HG02852 (cell line): ENCODE results near the gene BNIP1.
A peak's percentile ranks its signal among the peaks of the same experiment; 100 is the strongest.
"Not testable (repeated sequence)": the region's sequence is repeated elsewhere in the genome, so short reads cannot be mapped to it uniquely, and the experiment has no call there.

ENCODE experiments used
- ATAC-seq: cut with Tn5 transposase; IDR thresholded peaks from one replicate; pipeline ENCODE4 v1.9.1; 2021; ENCODE audit warnings: mild to moderate bottlenecking, moderate library complexity; ENCODE audit not compliant: unreplicated experiment

The BNIP1 gene, protein sequence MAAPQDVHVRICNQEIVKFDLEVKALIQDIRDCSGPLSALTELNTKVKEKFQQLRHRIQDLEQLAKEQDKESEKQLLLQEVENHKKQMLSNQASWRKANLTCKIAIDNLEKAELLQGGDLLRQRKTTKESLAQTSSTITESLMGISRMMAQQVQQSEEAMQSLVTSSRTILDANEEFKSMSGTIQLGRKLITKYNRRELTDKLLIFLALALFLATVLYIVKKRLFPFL

DNA sequence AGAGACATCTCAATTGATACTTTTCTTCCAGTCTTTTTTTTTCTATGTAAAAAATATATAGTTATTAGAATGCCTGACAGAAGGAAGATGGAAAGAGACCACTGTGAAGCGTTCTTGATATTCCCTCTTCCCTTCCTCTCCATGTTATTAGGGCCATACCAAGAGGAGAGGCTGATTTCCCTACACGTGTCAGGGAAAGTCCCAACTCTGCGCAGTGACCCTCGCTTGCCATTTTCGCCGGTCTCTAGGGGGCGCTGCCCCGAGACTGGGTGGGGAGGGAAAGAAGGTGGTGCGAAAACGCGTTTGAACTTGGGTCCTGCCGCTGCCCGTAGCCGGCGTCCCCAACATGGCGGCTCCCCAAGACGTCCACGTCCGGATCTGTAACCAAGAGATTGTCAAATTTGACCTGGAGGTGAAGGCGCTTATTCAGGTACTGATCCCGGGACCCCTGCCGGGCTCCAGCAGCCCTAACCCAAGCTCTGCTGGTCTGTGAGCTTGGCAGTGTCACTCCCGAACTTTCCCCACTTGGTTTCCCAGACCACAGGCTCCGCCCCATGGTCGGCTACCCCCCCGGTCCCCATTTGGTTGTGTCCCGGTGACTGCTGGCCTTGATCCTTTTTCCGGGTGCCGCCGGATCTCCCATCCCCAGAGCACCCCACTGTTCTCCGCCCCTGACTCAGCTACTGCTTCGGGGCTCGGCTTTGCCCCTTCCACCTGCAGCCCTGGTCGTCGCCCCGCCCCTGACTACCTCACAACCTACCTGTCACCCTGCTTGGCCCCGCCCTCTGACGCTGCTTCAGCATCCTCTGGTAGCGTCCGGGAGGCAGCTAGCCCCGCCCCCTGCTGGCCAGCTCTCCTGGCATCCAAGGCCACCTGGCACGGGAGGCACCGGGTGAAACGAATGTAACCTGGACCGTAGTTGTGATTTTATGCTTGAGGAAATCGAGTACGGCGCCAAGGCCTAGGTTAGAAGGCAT lies at the start of gene BNIP1:
Gene BNIP1 (plus strand): TSS at position 332 of the 977 bp plus-strand sequence. CDS start 15 bp downstream, at position 347.
- peak; percentile 91 for ATAC-seq

DNA sequence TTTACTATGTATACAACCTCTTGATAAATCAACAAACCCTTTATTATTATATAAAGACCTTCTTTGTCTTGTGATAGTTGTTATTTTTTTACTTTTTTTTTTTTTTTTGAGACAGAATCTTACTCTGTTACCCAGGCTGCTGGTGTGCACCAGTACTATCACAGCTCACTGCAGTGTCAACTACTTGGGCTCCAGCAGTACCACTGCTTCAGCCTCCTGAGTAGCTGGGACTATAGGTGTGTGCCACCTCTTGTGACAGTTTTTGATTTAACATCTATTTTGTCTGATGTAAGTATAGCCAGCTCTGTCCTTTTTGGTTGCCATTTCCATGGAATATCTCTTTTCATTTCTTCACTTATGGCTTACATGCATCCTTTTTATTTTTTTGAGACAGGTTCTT lies 45.5 kb upstream of the BNIP1 start:
- no peak for ATAC-seq

DNA sequence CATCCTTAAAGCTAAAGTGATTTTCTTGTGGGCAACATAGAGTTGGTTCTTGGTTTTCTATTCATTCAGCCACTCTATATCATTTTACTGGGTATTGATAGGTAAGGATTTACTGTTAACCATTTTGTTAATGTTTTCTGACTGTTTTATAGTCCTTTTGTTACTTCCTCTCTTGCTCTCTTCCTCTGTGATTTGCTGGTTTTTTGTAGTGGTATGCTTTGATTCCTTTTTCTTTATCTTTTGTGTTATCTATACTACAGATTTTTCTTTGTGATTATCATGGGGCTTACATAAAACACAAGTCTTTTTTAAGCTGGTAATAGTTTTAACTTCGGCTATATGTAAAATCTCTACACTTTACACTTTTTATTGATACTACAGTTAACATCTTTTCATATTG lies 44.9 kb upstream of the BNIP1 start:
- no peak for ATAC-seq

DNA sequence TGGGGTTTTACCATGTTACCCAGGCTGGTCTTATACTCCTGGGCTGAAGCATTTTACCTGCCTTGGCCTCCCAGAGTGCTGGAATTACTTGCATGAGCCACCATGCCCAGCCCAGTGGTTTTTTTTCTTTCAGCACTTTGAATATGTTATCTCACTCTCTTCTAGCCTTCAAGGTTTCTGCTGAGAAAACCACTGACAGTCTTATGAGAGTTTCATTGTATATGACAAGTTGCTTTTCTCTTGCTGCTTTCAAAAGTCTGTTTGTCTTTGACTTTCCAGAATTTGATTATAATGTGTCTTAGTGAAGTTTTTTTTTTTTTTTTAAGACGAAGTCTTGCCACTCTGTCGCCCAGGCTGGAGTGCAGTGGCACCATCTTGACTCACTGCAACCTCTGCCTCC lies 43.1 kb upstream of the BNIP1 start:
- ATAC-seq, result no peak

DNA sequence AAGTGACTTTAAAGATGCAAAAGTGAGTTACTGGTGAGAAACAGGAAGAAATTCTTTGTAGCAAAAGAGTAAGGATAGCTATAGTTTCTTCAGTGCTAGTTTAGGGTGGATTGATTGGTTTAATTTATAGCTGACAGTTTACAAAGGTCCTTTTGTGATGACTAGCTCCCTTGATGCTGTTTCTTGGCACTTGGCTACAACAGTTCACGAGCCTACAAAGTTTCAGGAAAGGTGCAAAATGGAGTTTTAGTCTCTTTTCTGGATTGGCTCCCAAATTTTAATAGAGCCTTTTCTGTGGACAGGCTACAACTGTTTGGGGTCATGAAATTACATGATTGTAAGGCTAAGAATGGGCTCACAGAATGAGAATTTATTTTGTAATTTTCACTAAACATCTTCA lies 40.9 kb upstream of the BNIP1 start:
- no peak for ATAC-seq

DNA sequence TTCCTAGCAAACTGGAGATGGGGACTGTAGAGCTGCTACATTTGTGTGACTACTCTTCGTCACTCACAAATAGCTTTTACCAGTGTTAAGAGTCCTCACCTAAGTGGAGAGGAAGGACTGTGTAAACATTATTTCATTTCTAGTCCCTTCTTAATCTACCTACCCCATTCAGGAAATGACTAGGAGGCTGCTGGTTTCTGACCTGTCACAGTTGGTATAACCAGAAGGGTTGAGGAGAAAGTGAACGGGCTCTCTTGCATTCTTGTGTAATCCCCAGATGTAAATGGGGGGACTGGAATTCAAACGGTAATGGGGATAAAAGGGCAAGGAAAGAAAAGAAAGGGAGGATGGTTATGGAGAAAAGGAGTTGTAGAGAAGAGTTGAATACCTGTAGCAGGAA lies 35.4 kb upstream of the BNIP1 start:
- ATAC-seq, result no peak

DNA sequence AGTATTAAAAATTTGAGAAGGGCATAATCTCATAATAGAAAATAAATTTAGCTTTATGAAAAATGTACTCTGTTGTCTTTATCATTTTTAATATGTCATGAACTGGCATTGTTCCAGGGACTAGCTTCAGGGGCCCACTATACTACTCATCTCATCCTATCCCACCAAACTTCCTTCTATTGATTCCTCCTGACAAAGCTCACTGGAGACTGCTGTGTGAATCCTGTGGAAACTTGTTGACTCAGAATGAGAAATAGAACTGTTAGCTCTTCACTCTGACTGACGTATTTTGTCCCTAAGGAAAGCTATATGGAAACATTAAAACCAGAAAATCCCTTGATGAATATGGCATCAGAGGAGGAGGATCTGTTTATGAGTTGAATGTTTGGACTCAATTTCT lies 29.8 kb upstream of the BNIP1 start:
- no peak for ATAC-seq

DNA sequence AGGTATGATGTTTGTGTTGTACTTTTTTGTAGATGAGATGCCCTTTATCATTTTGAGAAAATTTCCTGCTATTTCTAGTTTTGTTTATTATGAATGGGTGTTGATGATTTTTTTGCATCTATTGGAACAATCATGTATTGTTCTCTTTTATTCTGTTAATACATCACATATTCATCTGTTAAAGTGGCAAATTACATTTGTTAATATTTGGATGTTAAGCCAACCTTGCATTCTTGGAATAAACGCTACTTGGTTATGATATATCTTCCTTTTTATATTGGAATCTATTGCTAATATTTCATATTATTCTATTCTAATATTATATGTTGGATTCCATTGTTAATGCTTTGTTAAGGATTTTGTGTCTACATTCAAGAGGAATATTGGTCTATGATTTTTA lies 24.6 kb upstream of the BNIP1 start:
- no peak for ATAC-seq

DNA sequence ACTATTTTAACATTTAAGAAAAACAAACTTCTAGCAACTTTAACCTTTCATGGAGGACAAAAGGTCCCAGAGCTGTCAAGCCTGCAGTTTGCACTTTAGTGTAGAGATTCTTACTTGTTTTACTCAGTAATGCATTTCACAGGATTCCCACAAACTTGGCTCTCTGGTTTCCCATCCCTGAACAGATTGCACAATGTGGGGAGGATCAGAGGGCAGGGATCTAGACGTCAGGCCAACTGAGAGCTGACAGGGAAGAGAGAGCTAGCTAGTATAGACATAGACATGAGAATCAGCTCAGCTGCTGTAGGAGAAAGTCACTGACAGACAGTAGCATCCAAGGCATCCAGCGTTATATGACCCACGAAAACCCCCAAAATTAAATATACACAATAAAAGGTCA lies 20.9 kb upstream of the BNIP1 start:
- no peak for ATAC-seq

DNA sequence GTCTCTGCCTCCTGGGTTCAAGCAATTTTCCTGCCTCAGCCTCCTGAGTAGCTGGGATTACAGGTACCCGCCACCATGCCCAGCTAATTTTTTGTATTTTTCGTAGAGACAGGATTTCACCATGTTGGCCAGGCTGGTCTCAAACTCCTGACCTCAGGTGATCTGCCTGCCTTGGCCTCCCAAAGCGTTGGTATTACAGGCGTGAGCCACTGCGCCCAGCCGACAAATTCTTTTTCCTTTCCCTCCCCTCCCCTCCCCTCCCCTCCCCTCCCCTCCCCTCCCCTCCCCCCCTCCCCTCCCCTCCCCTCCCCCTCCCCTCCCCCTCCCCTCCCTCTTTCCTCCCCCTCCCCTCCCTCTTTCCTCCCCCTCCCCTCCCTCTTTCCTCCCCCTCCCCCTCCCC lies 12.2 kb upstream of the BNIP1 start:
- not testable (repeated sequence) for ATAC-seq

DNA sequence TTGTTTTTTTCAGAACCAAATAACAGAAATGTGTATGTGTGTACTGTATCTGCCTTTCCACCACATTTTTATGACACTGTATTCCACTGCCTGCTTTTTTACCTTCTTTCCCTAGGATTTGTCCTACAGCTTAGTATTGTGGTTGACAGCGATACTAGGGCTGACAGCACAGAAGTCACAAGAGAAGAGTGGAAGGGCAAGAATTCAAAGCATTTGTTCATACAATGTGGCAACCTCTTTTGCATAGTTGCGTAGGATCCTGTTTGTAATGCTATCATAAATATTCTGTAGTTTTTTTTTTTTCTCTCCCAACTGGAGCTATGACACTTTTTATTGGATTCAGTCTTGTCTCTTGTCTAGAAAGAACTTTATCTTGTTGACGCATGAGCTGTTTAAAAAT lies 5.6 kb upstream of the BNIP1 start:
- no peak for ATAC-seq

DNA sequence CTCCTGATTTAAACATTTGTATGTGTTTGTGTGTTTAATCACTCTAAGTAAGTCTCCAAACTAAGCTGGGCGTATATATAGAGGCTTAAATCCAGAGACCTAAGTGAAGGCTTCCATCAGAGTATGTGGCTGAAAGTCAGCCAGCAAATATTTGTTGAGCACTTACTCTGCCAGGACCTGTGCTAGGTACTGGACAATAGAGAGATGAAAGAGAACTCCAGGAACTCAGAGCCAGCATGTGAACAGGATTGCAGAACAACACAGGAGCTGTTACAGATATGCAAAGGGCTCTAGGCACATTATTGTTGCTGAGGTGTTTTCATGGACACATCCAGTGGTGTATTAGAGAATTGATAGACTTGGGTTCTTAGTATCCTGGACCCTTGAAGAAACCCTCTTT lies 4.7 kb upstream of the BNIP1 start:
- no peak for ATAC-seq

DNA sequence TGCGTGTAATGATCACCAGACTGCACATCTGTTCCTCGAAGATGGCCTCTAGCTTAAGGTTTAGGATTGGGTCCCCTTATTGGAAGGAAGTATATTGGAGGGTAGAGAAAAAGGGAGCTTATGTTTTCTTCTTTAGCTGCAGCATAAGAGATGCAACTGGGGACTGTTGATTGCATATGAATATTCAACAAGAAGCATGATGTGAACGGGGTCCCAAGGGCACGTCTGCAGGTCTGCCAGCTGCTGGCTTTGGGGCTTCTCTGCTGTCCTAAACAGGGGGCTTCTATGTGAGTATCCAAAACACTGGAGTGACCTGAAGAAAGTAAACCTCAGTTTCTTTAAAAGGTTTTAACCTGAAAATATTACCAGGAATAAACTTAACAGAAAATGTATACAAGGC lies 3.6 kb upstream of the BNIP1 start:
- no peak for ATAC-seq

DNA sequence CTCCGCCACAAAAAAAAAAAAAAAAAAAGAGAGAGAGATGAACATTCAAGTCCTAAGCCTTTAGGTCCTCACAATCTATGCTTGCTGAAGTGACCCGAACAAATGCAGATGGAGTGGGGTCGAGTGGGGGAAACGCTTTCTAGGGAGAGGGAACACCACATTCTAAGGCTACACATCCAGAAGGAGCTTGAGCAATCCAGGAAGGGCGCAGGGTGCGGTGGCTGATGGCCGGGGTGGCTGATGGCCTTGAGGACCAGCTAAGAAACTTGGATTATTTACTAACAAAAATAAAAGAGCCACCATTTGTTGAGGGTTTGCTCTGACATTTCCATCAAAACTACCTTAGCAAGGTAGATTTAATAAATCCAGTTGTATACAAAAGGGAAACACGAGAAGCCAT lies 764 bp upstream of the BNIP1 start:
- ATAC-seq, result no peak

DNA sequence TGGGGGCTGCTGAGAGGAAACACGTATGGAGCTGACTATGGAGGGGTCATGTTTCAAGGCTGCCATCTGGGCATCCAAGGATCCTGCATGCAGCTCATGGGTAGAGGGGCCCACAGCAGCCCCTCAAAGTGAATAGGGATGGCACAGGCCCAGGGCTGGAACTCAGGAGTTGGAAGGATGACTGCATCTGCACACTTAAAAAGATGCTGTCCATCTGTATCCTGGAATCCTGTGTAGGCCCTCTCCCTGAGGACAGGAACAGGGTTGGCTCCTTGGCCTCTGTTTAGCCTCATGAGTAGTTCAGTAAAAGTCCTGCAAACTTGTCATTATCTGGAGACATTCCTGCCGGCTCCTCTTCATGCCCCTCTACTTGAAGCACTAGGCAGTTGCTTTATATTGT lies 4.0 kb downstream of the BNIP1 start:
- ATAC-seq, result no peak

DNA sequence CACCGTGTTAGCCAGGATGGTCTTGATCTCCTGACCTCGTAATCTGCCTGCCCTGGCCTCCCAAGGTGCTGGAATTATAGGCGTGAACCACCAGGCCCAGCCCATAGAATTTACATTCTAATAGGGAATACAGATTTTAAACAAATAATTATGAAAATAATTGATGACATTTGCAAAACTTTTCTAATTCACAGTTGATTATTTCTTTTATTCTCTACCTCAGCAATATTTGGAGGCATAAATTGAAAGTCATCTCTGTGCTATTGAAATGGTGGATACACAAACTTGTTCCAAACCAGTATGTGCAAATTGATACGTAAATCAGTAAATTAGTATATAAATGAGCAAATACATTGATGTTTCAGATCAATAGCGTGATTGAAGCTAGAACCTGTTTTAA lies 8.2 kb downstream of the BNIP1 start:
- no peak for ATAC-seq

DNA sequence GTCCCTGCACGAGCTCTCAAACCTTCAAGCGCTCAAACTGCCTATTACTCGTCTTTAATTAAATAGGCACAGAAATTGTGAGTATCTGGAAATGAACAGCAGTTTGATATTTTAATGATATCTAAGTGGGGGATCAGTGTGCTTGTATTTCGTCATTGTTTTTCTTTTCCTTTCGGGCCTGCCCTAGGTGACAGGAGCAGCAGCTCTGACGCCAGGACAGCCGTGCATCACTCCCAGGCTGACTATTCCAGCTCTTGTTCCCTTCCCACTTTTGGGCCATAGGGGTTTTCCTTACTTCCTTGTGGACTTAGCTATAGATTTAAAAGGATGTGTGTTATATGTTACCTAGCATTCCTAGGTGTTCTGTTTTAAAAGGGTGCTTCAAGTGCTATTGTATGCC lies 9.5 kb downstream of the BNIP1 start:
- no peak for ATAC-seq

DNA sequence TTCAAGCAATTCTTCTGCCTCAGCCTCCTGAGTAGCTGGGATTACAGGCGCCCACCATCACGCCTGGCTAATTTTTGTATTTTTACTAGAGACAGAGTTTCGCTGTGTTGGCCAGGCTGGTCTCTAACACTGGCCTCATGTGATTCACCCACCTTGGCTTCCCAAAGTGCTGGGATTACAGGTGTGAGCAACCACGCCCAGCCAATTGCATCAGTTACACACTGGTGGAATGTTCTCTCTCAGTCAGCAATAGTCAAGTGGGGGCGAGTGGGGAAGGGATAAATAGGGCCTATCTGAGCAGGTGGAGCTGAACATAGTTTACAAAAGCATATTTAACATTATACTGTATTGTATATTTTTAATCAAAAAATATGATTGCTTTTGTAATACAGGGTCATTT lies 10.3 kb downstream of the BNIP1 start:
- not testable (repeated sequence) for ATAC-seq

DNA sequence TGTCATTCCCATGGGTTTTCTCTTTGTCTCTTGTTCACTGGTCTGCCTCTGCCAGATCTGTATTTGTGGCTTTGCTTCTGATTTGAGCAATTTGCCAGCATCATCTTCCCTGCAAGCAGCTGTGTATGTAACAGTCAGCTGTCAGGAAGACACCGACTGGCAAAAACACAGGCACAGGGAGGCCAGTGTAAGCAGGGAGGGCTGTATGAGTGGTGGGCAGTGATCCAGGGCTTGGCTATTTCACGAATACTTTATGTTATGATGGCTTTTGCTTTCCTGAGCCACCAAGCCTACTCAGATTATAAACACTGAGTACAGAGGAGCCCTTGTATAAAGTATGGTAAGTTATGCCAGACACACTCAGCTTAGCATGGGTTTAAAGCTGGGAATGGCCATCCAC lies 11.6 kb downstream of the BNIP1 start:
- no peak for ATAC-seq

DNA sequence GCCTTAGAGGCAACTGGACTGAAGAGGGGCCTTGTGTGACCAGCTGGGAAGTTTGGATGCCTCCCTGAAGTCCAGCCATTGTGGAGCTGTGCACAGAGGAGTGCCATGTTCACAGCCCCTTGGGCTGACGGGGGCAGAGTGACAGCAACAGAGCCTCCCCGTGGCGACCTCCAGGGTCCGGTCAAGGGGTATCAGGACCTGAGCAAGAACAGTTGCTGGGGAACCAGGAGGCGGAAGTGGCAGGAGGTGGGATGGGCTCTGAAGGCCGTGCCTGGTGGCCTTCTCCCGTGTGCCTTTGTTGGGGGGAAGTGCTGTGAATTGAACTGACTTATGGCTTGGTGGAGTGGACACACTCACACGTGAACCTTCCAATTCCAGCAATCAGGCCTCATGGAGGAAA lies 14.0 kb downstream of the BNIP1 start:
- no peak for ATAC-seq

DNA sequence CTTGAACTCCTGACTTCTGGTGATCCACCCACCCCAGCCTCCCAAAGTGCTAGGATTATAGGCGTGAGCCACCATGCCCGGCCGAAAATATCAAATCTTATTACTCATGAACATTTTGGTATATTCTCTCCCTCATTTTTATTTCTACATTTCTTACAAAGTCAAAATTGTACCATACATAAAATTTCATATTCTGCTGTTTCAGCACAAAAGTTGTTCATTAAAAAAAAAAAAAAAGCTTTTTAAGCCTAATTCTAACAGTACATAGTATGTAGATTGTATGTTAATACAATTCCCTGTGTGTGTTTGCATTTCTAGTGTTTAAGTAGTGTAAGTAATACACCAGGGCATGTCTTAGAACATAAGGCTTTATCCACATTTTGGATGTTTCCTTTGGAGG lies 14.9 kb downstream of the BNIP1 start:
- ATAC-seq, result no peak

DNA sequence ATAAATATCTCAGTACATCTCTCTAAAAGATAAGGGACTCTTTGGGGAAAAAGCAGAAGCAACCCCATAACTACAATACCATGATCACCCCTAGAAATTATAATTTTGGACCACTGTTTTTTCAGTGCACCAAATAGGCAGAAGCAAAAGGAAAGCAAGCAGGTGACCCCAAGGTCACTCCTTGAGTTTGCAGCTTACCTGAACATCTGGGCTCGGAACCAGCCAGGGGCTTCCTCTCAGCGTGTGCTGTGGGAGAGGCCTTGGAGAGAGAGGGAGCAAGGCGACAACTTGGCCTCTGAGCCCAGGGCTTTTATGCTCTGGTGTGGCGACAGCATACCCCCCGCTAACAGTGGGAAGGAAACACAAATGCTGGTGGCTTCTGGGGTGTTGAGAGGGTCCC lies 16.8 kb downstream of the BNIP1 start:
- ATAC-seq, result no peak
